Measurements from ENCODE around the gene GSTM2.

The GSTM2 gene

DNA sequence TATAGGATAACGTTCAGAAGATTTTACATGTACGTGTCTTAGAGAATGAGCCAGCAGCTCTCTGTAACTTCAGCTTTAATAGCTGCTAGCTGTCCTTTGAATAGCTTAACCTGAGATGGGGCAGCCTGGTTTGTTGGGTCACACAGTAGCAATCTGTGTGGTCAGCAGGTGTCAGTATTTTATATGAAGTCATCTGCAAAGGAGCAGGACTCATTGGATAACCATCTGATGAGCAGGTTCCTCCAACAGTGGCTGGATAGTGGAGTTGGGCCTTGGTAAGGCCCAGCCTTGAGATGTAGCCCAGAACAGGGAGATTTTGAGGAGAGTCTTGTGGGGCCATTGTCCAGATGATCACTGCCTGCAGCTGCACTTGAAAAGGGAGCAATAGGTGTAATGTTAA, 50.6 kb downstream of the GSTM2 start:
- DNase-seq: no peak

- DNase-seq: no peak
Measured at GRCh38 chr1:109719337-109719837, 51.5 kb downstream of the GSTM2 start.

DNA sequence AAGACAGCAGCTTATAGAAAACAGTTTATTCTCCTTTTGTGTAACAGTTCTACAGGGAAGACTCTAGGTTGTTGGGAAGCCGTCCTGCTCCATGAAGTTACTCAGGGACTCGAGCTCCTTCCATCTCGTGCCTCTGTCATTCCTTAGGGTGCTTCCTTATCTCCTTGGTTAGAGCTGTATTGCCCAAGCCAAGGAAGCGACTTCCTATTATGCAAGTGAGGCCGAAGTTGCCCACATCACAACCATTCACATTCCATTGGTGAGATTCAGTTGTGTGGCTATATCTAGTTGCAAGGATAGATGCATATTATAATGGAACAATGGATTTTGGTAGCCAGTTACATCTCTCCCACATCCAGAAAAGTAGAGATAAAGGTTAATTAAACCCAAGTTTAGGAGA, 53.2 kb downstream of the GSTM2 start:
- no peak for DNase-seq

- no peak for DNase-seq
Measured at GRCh38 chr1:109721971-109722370, 54.1 kb downstream of the GSTM2 start.

DNA sequence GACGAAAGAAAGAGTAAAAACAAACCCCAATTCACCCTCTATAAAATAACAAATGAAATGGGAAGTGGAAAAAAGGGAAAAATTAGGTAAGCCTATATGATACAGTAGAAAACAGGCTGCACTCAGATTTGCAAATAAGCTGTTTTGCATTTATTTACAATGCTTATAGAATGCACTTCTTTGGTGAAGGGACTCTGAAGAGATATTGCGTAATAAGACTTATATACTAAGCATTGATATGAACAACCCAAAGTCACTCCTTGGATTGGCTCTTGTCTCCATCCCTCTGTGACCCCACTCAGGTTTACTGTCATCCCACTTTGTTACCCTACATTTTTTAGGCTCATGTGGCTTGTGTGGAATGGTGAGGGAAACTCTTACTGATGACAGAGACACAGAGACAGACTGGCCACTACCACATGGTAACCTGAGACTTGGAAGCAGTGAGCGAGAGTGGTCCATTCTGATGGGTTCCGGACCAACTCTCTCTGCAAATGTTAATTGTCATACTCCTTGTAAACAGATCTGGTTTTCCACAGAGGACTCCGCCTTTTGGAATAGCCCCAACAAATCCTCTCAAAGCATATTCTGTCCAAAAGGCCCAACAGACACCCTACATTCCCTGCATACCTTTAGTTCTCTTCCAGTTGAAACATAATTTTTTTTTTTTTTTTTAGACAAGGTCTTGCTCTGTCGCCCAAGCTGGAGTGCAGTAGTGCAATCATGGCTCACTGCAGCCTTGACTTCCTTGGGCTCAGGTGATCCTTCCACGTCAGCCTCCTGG, 55.2 kb downstream of the GSTM2 start:
- no peak for DNase-seq

All from CD4-positive, alpha-beta T cell treated with Interleukin-10 for 1 hour (primary cell).